GM18526 (cell line): ENCODE measurements around the gene NUP42.

ENCODE experiments used
- POLR2A ChIP-seq: IDR thresholded peaks from 3 replicates; pipeline ENCODE4 v1.6.1; 2011; ENCODE audit not compliant: insufficient read length; ENCODE audit errors: extremely low read depth

NUP42 gene, protein sequence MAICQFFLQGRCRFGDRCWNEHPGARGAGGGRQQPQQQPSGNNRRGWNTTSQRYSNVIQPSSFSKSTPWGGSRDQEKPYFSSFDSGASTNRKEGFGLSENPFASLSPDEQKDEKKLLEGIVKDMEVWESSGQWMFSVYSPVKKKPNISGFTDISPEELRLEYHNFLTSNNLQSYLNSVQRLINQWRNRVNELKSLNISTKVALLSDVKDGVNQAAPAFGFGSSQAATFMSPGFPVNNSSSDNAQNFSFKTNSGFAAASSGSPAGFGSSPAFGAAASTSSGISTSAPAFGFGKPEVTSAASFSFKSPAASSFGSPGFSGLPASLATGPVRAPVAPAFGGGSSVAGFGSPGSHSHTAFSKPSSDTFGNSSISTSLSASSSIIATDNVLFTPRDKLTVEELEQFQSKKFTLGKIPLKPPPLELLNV

DNA sequence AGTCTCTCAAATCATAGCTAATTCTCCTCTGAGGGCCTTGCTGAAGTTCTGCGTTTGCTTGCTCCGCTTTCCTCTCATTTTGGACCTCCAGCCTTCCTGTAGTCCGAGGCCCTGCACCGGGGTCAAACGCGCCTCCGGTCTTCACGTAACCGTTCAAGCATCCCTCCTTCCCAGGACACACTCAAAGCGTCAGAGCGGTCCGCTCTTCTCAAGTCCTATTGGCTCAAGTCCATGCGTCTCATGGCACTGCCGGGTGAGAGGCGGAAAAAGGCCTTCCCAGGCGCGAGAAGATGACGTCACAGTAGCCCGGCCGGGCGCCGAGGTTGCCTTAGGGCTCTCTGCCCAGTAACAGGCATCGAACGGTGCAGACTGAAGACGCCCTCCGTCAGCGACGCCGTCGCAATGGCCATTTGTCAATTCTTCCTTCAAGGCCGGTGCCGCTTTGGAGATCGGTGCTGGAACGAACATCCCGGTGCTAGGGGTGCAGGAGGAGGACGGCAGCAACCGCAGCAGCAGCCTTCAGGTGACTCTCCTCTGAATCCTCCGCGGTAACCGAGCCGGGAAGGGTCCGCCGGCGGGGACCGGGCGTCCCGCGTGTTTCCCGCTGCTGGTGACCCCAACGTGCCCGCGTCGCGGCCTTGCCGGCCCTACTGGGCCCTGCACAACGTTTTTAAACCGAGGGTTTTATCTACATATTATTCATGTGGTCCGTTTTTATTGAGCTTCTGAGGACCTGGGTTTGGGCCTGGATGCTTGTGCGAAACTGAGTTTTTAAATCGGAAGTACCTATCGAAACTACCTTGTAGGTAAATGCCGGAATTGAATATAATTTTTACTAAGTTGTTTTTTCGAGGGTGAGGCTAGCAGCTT is at the start of gene NUP42:
NUP42 (plus strand) TSS at position 365 of the 870 bp plus-strand sequence; CDS start at position 403, 38 bp downstream.
- TF ChIP-seq POLR2A: peak; percentile 91

DNA sequence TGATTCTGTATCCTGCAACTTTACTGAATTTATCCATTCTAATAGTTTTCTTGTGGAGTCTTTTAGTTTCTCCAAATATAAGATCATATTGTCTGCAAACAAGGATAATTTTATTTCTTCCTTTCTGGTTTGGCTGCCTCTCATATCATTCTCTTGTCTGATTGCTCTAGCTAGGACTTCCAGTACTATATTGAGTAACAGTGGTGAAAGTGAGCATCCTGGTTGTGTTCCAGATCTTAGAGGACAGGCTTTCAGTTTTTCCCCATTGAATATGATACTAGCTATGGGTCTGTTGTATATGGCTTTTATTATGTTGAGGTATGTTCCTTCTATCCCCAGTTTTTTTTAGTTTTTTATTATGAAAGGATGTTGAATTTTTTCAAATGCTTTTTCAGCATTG is 48.1 kb upstream of the NUP42 start:
- TF ChIP-seq POLR2A: no peak

DNA sequence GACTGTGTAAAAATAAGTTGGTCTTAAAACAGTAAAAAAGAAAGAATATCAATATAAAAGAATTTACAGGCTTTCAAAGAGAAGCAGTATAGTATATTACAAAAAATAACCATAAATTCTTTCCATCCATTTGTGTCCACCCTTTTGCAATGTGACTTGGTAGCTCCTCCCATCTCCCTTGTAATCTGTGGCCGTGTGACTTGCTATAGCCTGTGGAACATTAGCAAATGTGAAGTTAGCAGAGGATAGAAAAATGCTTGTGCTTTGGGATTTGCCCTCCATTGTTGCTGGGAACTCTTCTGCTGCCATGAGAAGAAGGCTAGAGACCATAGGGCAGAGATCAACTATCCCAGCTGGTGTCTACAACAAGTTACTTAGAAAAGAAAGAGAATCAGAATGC is 46.1 kb upstream of the NUP42 start:
- no peak for TF ChIP-seq POLR2A

DNA sequence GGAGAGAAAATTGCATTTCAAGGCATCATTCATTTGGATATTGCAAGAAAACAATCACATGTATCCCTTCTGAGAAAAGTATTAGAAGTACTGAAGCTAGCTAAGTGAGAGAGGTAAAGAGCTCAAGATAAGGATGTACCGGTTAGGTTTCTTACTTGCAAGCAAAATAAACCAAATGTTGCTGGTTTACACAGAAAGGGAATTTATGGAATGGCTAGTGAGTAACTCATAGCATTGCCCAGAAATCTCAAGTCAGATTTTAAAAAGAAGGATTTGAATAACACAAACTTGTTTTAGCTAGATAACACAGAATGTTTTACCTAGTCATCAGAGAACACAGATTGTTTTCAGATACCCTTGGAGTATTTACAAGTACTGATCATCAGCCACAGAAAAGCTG is 45.6 kb upstream of the NUP42 start:
- TF ChIP-seq POLR2A: no peak

DNA sequence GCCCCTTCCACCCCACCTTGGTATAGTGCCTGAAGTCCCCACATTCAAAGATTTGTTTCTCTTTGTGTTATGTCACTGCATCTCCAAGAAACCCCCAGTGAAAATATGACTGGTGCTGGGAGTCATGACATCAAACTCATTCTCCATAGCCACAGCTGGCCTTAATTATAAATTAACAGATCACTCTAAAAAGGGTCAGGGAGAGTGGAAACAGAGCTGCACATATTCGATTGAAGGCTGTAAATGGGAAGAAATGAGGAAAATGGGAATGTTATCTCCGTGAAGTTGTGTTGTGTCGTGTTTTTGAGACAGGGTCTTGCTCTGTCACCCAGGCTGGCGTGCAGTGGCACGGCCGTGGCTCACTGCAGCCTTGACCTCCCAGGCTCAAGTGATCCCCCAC is 24.2 kb upstream of the NUP42 start:
- TF ChIP-seq POLR2A: no peak

DNA sequence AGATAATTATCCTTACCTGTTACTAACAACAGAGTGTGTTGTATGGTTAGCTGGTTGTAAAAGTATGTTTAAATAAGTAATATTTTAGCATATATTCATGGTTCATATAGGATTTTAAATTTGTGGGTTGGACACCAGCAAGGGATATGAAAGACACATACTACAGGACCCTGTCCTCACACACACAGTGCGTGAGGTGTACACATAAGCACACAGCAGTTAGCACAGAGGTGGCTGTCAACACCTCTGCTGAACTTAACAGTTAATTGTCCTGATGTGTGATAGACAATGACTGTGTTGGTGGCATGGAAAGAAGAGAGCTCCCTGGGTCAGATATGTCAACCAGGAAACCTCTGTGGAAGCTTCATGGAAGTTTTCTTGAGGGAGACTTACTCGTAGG is 23.3 kb upstream of the NUP42 start:
- no peak for TF ChIP-seq POLR2A

DNA sequence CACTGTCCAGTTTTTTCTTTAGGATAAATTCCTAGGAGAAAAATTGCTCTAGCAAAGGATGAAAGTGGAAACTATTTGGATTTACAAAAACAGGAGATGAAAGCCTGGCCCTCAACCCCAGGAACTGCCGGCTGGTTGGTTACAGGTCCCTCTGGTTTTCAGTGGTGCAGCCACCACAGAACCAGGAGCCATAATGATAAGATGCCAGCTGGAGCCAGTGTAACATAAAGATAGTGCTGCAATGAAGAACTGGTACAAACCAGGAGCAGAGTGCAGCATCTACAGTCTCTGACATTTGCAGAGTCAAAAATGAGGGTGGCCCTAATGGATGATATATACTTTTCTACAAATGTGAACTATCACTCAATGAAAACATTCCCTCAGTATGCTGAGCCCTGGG is 20.4 kb upstream of the NUP42 start:
- no peak for TF ChIP-seq POLR2A

DNA sequence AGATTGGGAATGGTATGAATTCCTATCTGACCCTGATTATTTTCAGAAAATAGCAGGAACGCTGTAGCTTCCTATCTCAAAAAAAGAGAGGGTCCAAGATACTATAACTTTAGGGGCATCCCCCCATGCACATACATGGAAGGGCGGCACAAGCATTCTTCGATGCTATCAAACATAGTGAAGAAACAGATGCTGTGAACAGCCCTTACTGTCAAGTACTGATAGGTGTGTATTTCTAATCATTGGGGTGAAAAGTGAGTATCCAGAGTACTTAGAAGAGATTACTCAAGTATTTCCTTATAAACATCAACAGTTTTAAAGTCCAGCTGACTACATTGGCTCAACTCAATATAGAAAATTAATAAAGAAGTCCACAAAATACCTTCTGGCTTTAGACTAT is 17.0 kb upstream of the NUP42 start:
- TF ChIP-seq POLR2A: no peak

DNA sequence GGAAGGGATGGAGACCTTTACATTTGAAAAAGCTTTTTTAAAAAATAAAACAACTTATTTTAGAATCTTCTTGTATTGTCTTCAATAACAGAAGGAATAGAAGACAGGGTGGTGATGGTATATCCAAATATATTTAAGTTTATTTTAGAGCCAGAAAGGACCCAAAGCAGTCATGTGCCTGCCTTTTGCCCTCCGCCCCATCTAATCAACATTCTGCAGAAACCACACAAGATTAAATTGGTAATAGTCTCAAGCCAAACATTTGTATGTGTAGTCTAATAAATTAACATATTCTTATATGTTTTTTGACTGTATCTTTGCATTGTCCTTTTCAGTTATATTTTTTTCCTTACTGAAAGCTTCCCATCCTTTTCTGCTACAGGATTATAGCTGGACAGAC is 16.5 kb upstream of the NUP42 start:
- TF ChIP-seq POLR2A: no peak

DNA sequence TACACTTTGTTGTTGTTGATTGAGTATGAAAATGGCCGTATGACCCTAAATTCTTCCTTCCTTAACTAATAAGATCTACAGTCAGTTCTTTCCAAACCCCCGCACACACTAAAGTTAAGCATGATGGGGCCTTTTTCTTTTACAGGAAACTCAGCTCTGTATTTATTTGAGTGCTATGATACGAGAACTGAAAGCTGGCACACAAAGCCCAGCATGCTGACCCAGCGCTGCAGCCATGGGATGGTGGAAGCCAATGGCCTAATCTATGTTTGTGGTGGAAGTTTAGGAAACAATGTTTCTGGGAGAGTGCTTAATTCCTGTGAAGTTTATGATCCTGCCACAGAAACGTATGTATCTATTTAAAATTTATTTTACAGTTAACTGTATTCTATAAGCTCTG is 14.2 kb upstream of the NUP42 start:
- no peak for TF ChIP-seq POLR2A

DNA sequence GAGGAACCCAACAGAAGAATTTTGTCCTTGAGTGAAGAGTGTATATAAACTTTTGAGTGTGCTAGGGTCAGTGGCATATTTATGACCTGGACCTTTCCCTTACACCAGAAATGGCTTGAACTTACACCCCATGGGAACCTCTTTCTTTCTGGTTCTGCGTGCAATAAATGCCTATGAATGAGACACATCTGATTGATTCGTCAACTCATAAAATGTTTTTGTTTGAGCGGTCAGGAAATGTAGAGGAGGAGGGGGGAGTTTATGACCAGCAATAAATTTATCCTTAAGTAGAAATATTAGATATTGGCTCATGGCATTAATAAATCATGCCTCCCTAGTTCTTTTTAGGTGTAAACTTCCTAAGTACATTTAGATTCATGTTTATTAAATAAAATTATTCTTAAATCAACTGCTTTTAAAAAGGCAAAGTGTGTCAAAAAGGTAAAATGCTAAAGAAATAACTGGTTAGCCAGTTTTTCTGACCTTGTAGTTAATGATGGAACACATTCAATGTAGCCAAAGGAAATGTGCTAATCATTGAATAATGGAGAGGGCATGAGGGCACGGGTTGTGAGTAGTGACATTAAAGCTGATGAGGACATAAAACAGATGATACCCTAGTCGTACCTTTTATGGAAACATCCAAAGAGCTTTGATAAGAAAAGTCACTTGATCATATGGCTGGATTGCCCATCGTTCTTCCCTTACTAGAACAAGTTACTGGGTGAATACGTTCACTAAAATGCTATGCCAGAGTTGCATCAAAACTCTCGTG is 13.6 kb upstream of the NUP42 start:
- no peak for TF ChIP-seq POLR2A

DNA sequence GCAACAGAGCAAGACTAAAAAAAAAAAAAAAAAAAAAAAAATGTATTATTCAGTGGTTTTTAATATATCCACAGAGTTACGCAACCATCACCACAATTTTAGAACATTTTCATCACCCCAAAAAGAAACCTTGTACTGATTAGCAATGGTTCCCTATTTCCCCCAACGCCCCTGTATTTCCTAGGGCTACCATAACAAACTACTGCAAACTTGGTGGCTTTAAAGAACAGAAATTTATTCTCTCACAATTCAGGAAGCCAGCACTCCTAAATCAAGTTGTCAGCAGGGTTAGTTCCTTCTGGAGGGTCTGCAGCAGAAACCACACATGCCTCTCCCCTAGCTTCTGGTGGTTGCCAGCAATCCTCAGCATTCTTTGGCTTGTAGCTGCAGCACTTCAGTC is 5.9 kb upstream of the NUP42 start:
- TF ChIP-seq POLR2A: no peak

DNA sequence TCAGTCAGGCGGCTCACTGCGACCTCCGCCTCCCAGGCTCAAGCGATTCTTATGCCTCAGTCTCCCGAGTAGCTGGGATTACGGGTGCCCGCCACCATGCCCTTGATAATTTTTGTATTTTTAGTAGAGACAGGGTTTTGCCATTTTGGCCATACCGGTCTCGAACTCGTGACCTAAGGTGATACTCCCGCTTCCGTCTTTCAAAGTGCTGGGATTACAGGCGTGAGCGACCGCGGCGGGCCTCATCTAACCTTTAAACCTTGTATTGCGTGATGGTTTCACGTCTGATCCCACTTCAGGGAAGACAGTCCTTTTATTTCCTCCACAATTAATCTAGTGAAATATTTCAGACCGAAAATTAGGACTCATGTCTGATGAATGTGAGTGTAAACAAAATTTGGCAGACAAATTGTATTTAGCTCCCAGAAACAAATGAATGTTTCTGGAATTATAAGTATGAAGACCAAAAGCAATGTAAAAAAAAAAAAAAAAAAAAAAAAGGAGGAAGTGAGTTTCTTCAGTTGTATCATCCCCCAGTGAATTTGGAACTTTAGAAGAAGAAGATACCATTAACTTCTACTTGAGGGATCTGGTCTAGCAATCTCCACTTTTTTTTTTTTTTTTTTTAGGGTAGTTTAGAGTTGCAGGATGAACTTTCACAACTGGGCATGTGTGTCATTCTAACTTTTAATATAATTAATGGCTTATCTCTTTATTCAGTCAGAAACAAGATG is 1.6 kb downstream of the NUP42 start:
- TF ChIP-seq POLR2A: no peak

DNA sequence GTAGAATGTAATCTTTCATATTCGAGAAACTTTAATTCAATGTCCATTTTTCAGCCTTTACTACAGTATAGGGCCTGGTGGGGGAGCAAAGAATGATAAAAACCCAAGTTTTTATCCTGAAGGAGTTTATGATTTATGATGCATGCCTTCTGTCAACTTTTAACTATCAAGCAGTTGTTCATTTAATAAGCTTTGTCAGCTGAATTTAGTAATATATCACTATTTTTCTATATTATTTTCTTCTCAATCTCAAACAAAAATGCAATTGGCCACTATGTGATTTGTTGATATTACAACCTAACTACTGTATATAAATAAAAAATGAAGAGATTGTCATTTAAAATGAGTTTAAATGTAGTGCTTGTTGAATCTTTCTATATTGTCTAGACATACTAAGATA is 2.4 kb downstream of the NUP42 start:
- no peak for TF ChIP-seq POLR2A

DNA sequence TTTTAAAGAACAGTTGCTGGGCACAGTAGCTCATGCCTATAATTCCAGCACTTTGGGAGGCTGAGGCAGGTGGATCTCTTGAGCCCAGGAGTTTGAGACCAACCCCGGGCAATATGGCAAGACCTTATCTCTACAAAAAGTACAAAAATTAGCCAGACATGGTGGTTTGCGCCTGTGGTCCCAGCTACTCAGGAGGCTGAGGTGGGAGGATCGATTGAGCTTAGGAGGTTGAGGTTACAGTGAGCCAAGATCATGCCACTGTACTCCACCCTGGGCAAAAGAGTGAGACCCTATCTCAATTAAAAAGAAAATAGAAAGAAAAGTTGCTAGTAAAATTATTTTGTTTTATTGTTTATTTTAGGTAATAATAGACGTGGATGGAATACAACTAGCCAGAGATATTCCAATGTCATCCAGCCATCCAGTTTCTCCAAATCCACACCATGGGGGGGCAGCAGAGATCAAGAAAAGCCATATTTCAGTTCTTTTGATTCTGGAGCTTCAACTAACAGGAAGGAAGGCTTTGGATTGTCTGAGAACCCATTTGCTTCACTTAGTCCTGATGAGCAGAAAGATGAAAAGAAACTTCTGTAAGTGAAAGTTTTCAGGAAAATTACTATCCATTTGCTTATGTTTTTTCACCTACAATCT is 3.0 kb downstream of the NUP42 start:
- no peak for TF ChIP-seq POLR2A

DNA sequence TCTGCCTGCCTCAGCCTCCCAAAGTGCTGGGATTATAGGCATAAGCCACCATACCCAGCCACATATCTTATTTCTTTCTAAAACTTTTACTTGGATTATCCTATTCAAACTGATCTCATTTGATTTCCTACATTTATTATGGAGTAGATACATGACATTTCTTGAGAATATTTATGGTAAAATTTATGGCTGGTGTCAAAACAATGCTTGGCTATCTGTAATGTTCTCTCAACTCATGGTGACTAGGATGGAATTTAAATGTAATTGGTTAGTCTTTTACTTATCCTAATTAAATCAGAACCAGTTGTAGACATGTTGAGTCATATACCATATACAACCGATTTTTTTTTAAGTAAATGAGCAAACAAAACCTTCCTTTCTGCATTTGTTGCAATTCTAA is 4.1 kb downstream of the NUP42 start:
- TF ChIP-seq POLR2A: no peak
